K562 (cell line): ENCODE data around the gene GNG7. TPM values are rescaled to one million over a fixed set of nuclear protein-coding genes. Genes with fewer than 3 reads are reported as not detected.
A peak's percentile ranks its signal among the peaks of the same experiment; 100 is the strongest.

Experiments
- CREBBP ChIP-seq: IDR thresholded peaks from one replicate; pipeline ENCODE4 v1.6.1; 2012; ENCODE audit warnings: low read depth, mild to moderate bottlenecking, control low read depth, inconsistent platforms, low read length
- CREM ChIP-seq: IDR thresholded peaks from 2 replicates; pipeline ENCODE4 v1.6.1; 2014; ENCODE audit warnings: antibody characterized with exemption, low read depth
- ELF4 ChIP-seq: fragments of 450-650 bp; formaldehyde crosslinking; IDR thresholded peaks from 2 replicates; pipeline ENCODE4 v1.4.0; 2022; ENCODE audit warnings: missing genetic modification characterization
- FOSL1 ChIP-seq: fragments of 200-800 bp; sonication (Bioruptor generic); conservative IDR thresholded peaks from 2 replicates; pipeline ENCODE4 v1.6.1; 2016; ENCODE audit warnings: missing genetic modification characterization, missing compliant biosample characterization
- JUNB ChIP-seq: fragments of 450-650 bp; formaldehyde crosslinking; conservative IDR thresholded peaks from 2 replicates; pipeline ENCODE4 v1.4.0; 2020; ENCODE audit warnings: mild to moderate bottlenecking
- KLF6 ChIP-seq: fragments of 250-450 bp; sonication (Bioruptor Pico); IDR thresholded peaks from 2 replicates; pipeline ENCODE4 v1.4.0; 2020; ENCODE audit warnings: mild to moderate bottlenecking, moderate library complexity, borderline replicate concordance
- MAFG ChIP-seq: fragments of 450-650 bp; conservative IDR thresholded peaks from 2 replicates; pipeline ENCODE4 v1.6.1; 2016; ENCODE audit warnings: missing genetic modification characterization, missing compliant biosample characterization
- MTA3 ChIP-seq: fragments of 450-650 bp; formaldehyde crosslinking; IDR thresholded peaks from 2 replicates; pipeline ENCODE4 v1.6.1; 2017; ENCODE audit warnings: mild to moderate bottlenecking, borderline replicate concordance
- NFYB ChIP-seq: IDR thresholded peaks from 2 replicates; pipeline ENCODE4 v1.6.1; 2011; ENCODE audit warnings: mild to moderate bottlenecking, moderate library complexity; ENCODE audit not compliant: insufficient read length; ENCODE audit errors: extremely low read depth
- ZFP36 ChIP-seq: fragments of 150-350 bp; IDR thresholded peaks from 2 replicates; pipeline ENCODE4 v1.6.1; 2018; ENCODE audit warnings: low read length, low read depth; ENCODE audit not compliant: partially characterized antibody
- ZNF263 ChIP-seq: sonication (generic); formaldehyde crosslinking; IDR thresholded peaks from 2 replicates; pipeline ENCODE4 v1.8.0; 2022; ENCODE audit warnings: mild to moderate bottlenecking, missing genetic modification reagents, borderline replicate concordance
- polyA plus RNA-seq, 8 experiments: library from polyadenylated mRNA; depleted of rRNA in 4 of 8; stranded (reverse) in 5 of 8; unstranded in 3 of 8; fragments of >200 nt; fragmentation: Nextera tagmentation in 2 of 8; fragmentation: Illumina TruSeq in 1 of 8; extraction: Ambion mirVana in 2 of 8; extraction: Trizol in 1 of 8; gene quantifications; 2 replicates each; pipeline versions ENCODE4 v1.2.1 to v1.2.3, GENCODE V29; 2011 to 2014; ENCODE audit warnings: inconsistent platforms in 1 of 8, missing spikeins in 1 of 8
- total RNA-seq, 7 experiments: library from RNA; depleted of rRNA in 6 of 7; stranded (reverse); fragments of >200 nt in 6 of 7; fragmentation: Illumina TruSeq in 2 of 7; extraction: Trizol in 2 of 7; gene quantifications; 2 replicates each; pipeline versions ENCODE4 v1.2.1 to v1.2.3, GENCODE V29; 2011 to 2021; ENCODE audit warnings: low replicate concordance in 1 of 7
- TF ChIP-seq, protein P1 (sequence below): fragments of 200-400 bp; formaldehyde crosslinking; IDR thresholded peaks from 2 replicates; pipeline ENCODE4 v1.6.1; 2017; ENCODE audit warnings: mild to moderate bottlenecking, low read depth, low read length, moderate library complexity
- TF ChIP-seq, protein P2 (sequence below), 3 experiments: fragments of 200-800 bp in 1 of 3; fragments of 250-450 bp in 1 of 3; fragments of 450-650 bp in 1 of 3; sonication (Bioruptor Pico) in 1 of 3; sonication (Bioruptor generic) in 1 of 3; formaldehyde crosslinking in 1 of 3; IDR thresholded peaks; 2 replicates each; pipeline versions ENCODE4 v1.6.1 to v1.8.0; 2016 to 2022; ENCODE audit warnings: mild to moderate bottlenecking in 2 of 3, missing genetic modification characterization in 2 of 3, missing compliant biosample characterization in 1 of 3, moderate library complexity in 1 of 3
- TF ChIP-seq, protein P3 (sequence below): fragments of 450-650 bp; IDR thresholded peaks from 2 replicates; pipeline ENCODE4 v1.7.0; 2016; ENCODE audit warnings: borderline replicate concordance
- TF ChIP-seq, protein P4 (sequence below): IDR thresholded peaks from 2 replicates; pipeline ENCODE4 v1.6.1; 2012; ENCODE audit warnings: low read depth, low read length, improper control_type of control experiment, borderline replicate concordance
- TF ChIP-seq, protein P5 (sequence below), 2 experiments: fragments of 250-450 bp in 1 of 2; fragments of 450-650 bp in 1 of 2; sonication (Bioruptor Pico) in 1 of 2; IDR thresholded peaks; 2 replicates each; pipeline versions ENCODE4 v1.6.1 to v1.8.0; 2016 to 2021; ENCODE audit warnings: mild to moderate bottlenecking in 2 of 2, moderate library complexity in 2 of 2, missing compliant biosample characterization in 1 of 2, missing genetic modification characterization in 1 of 2
- TF ChIP-seq, protein P6 (sequence below): sonication (generic); formaldehyde crosslinking; IDR thresholded peaks from 2 replicates; pipeline ENCODE4 v1.9.0; 2022; ENCODE audit warnings: mild to moderate bottlenecking, missing genetic modification reagents

Gene GNG7
- total and polyA plus RNA-seq, 9 of the 15 experiments (the other 6 are each of a cell fraction or from before 2014, with no cell fraction given): 0.01 to 0.20 (median 0.06) TPM; not detected in 1

DNA sequence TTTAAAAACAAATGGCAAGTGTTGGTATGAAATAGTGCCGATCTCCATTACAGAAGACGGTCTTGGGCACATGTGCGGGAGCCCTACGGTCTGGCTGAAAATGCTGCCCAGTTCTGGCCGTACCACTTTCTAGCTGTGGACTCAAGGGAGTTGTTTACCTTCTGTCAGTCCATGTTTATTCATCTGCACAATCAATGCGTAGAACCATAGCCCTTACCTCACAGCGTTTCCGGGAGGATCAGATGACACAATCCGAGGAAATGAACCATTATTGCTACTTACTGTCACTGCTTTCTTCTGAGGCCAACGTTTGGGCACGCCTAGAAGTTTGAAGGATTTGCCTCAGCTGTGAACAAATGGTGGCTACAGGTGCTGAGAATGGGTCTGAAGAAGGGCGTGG, 195.4 kb downstream of the GNG7 start (continued):
- no peak for TF ChIP-seq ZNF263 (CRISPR knock-in tag)
- TF ChIP-seq JUNB: no peak
- no peak for TF ChIP-seq ELF4 (CRISPR knock-in tag)
- no peak for TF ChIP-seq KLF6 (CRISPR knock-in tag)
- TF ChIP-seq FOSL1: no peak
- TF ChIP-seq, protein P1, sequence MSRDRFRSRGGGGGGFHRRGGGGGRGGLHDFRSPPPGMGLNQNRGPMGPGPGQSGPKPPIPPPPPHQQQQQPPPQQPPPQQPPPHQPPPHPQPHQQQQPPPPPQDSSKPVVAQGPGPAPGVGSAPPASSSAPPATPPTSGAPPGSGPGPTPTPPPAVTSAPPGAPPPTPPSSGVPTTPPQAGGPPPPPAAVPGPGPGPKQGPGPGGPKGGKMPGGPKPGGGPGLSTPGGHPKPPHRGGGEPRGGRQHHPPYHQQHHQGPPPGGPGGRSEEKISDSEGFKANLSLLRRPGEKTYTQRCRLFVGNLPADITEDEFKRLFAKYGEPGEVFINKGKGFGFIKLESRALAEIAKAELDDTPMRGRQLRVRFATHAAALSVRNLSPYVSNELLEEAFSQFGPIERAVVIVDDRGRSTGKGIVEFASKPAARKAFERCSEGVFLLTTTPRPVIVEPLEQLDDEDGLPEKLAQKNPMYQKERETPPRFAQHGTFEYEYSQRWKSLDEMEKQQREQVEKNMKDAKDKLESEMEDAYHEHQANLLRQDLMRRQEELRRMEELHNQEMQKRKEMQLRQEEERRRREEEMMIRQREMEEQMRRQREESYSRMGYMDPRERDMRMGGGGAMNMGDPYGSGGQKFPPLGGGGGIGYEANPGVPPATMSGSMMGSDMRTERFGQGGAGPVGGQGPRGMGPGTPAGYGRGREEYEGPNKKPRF: no peak
- TF ChIP-seq, protein P2, sequence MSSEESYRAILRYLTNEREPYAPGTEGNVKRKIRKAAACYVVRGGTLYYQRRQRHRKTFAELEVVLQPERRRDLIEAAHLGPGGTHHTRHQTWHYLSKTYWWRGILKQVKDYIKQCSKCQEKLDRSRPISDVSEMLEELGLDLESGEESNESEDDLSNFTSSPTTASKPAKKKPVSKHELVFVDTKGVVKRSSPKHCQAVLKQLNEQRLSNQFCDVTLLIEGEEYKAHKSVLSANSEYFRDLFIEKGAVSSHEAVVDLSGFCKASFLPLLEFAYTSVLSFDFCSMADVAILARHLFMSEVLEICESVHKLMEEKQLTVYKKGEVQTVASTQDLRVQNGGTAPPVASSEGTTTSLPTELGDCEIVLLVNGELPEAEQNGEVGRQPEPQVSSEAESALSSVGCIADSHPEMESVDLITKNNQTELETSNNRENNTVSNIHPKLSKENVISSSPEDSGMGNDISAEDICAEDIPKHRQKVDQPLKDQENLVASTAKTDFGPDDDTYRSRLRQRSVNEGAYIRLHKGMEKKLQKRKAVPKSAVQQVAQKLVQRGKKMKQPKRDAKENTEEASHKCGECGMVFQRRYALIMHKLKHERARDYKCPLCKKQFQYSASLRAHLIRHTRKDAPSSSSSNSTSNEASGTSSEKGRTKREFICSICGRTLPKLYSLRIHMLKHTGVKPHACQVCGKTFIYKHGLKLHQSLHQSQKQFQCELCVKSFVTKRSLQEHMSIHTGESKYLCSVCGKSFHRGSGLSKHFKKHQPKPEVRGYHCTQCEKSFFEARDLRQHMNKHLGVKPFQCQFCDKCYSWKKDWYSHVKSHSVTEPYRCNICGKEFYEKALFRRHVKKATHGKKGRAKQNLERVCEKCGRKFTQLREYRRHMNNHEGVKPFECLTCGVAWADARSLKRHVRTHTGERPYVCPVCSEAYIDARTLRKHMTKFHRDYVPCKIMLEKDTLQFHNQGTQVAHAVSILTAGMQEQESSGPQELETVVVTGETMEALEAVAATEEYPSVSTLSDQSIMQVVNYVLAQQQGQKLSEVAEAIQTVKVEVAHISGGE (CRISPR knock-in tag; IDR thresholded peaks at IDR 0.05): no peak
- TF ChIP-seq MTA3: no peak; the same call in 1 of the 2 replicates
- TF ChIP-seq, protein P3, sequence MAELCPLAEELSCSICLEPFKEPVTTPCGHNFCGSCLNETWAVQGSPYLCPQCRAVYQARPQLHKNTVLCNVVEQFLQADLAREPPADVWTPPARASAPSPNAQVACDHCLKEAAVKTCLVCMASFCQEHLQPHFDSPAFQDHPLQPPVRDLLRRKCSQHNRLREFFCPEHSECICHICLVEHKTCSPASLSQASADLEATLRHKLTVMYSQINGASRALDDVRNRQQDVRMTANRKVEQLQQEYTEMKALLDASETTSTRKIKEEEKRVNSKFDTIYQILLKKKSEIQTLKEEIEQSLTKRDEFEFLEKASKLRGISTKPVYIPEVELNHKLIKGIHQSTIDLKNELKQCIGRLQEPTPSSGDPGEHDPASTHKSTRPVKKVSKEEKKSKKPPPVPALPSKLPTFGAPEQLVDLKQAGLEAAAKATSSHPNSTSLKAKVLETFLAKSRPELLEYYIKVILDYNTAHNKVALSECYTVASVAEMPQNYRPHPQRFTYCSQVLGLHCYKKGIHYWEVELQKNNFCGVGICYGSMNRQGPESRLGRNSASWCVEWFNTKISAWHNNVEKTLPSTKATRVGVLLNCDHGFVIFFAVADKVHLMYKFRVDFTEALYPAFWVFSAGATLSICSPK: no peak
- TF ChIP-seq, protein P4, sequence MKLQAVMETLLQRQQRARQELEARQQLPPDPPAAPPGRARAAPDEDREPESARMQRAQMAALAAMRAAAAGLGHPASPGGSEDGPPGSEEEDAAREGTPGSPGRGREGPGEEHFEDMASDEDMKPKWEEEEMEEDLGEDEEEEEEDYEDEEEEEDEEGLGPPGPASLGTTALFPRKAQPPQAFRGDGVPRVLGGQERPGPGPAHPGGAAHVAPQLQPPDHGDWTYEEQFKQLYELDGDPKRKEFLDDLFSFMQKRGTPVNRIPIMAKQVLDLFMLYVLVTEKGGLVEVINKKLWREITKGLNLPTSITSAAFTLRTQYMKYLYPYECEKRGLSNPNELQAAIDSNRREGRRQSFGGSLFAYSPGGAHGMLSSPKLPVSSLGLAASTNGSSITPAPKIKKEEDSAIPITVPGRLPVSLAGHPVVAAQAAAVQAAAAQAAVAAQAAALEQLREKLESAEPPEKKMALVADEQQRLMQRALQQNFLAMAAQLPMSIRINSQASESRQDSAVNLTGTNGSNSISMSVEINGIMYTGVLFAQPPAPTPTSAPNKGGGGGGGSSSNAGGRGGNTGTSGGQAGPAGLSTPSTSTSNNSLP: no peak
- TF ChIP-seq CREBBP: no peak
- TF ChIP-seq, protein P5, sequence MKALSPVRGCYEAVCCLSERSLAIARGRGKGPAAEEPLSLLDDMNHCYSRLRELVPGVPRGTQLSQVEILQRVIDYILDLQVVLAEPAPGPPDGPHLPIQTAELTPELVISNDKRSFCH (CRISPR knock-in tag; IDR thresholded peaks at IDR 0.05): no peak
- TF ChIP-seq, protein P5 (tag; IDR thresholded peaks at IDR 0.05): no peak
- no peak for TF ChIP-seq MAFG
- TF ChIP-seq, protein P6, sequence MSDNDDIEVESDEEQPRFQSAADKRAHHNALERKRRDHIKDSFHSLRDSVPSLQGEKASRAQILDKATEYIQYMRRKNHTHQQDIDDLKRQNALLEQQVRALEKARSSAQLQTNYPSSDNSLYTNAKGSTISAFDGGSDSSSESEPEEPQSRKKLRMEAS: no peak
- TF ChIP-seq CREM: peak; percentile 66
- TF ChIP-seq NFYB: no peak
- no peak for TF ChIP-seq ZFP36
